ENCODE data around the gene ZNF157. TPM values are rescaled to one million over a fixed set of nuclear protein-coding genes. Genes with fewer than 3 reads are reported as not detected.

Gene ZNF157
- polyA plus RNA-seq, 3 donors: not detected

- WGBS (ENCODE audit: insufficient coverage): no CpG with 5 or more reads among the region's 8 CpGs
- Mint-ChIP-seq H3K36me3 (no peaks in the 10 kb centered on the region), H3K9me3 (peaks cover 18 to 92% (median 77%) of the 10 kb centered on the region in 7 donors), H3K27me3 (ENCODE audit: low read depth in 3 of 3) (peaks cover 0 to 1% (median 0%) of the 10 kb centered on the region in 3 donors), H3K4me3 (no peak overlapping the region), H3K4me1 (no peaks in the 10 kb centered on the region), H3K27ac (no peak overlapping the region)
- H3K4me1 ChIP-seq (ENCODE audit: control insufficient read depth in 1 of 2, insufficient read depth in 2 of 2, low read length in 2 of 2): no peaks in the 10 kb centered on the region
- TF ChIP-seq CTCF (IDR thresholded peaks at IDR 0.05): no peak
- intact Hi-C loops (cut with micrococcal nuclease): no loop called here
- H3K36me3 ChIP-seq (replicated peaks in 1 of 2; ENCODE audit: control insufficient read depth in 1 of 2, insufficient read depth in 2 of 2, low read length in 2 of 2): no peaks in the 10 kb centered on the region
- no peak overlapping the region for H3K4me3 ChIP-seq (replicated peaks in 1 of 3; ENCODE audit: low read depth in 2 of 3, low read length in 3 of 3)
- no peak overlapping the region for H3K9ac ChIP-seq (ENCODE audit: insufficient read depth, low read length, poor library complexity, severe bottlenecking)
- H3K9me3 ChIP-seq (replicated peaks in 1 of 2; ENCODE audit: control insufficient read depth in 1 of 2, insufficient read depth in 1 of 2, low read length in 2 of 2): peaks cover 48 to 65% of the 10 kb centered on the region in 2 donors
- no peaks in the 10 kb centered on the region for H3K27me3 ChIP-seq (ENCODE audit: control insufficient read depth in 2 of 2, insufficient read depth in 2 of 2, low read length in 2 of 2)
- no peak overlapping the region for H3K27ac ChIP-seq (ENCODE audit: low read depth in 1 of 2, low read length in 2 of 2)
- H3K79me2 ChIP-seq (ENCODE audit: insufficient read depth, low read length): no peaks in the 10 kb centered on the region
- H3K4me2 ChIP-seq (replicated peaks; ENCODE audit: extremely low read depth, low read length, poor library complexity, severe bottlenecking): no peak overlapping the region
- H4K20me1 ChIP-seq (ENCODE audit: insufficient read depth, low read length): no peaks in the 10 kb centered on the region
- H2AFZ ChIP-seq (ENCODE audit: insufficient read depth, low read depth, low read length, poor library complexity, severe bottlenecking): no peak overlapping the region
- DNase-seq: no peak
Observed at GRCh38 chrX:47413179-47413594, 42.8 kb downstream of the ZNF157 start.

GRCh38 chrX:47420265-47420664 is 49.9 kb downstream of the ZNF157 start:
- DNase-seq: no peak
- Mint-ChIP-seq H3K27ac (no peak overlapping the region), H3K27me3 (ENCODE audit: low read depth in 3 of 3) (peaks cover 0 to 3% (median 0%) of the 10 kb centered on the region in 3 donors), H3K4me3 (no peak overlapping the region), H3K4me1 (no peaks in the 10 kb centered on the region), H3K9me3 (peaks cover 17 to 55% (median 28%) of the 10 kb centered on the region in 7 donors), H3K36me3 (no peaks in the 10 kb centered on the region)
- Histone ChIP-seq H3K27ac (ENCODE audit: low read depth in 1 of 2, low read length in 2 of 2) (no peak overlapping the region), H3K9ac (ENCODE audit: insufficient read depth, low read length, poor library complexity, severe bottlenecking) (no peak overlapping the region), H3K4me2 (replicated peaks; ENCODE audit: extremely low read depth, low read length, poor library complexity, severe bottlenecking) (no peak overlapping the region), H3K79me2 (ENCODE audit: insufficient read depth, low read length) (no peaks in the 10 kb centered on the region), H4K20me1 (ENCODE audit: insufficient read depth, low read length) (no peaks in the 10 kb centered on the region), H2AFZ (ENCODE audit: insufficient read depth, low read depth, low read length, poor library complexity, severe bottlenecking) (no peak overlapping the region), H3K9me3 (replicated peaks in 1 of 2; ENCODE audit: control insufficient read depth in 1 of 2, insufficient read depth in 1 of 2, low read length in 2 of 2) (peaks cover 17 to 18% of the 10 kb centered on the region in 2 donors), H3K4me1 (ENCODE audit: control insufficient read depth in 1 of 2, insufficient read depth in 2 of 2, low read length in 2 of 2) (no peaks in the 10 kb centered on the region), H3K27me3 (ENCODE audit: control insufficient read depth in 2 of 2, insufficient read depth in 2 of 2, low read length in 2 of 2) (no peaks in the 10 kb centered on the region), H3K4me3 (replicated peaks in 1 of 3; ENCODE audit: low read depth in 2 of 3, low read length in 3 of 3) (no peak overlapping the region), H3K36me3 (replicated peaks in 1 of 2; ENCODE audit: control insufficient read depth in 1 of 2, insufficient read depth in 2 of 2, low read length in 2 of 2) (no peaks in the 10 kb centered on the region)
- no peak for TF ChIP-seq CTCF (IDR thresholded peaks at IDR 0.05)
- WGBS (ENCODE audit: insufficient coverage): 100% methylated on average over 1 of the region's 4 CpGs
- intact Hi-C loops (cut with micrococcal nuclease): no loop called here
